HepG2 (cell line): ENCODE results near the gene KIF26B. TPM values are rescaled to one million over a fixed set of nuclear protein-coding genes. Genes with fewer than 3 reads are reported as not detected.

ENCODE experiments used
- CBX2 ChIP-seq, 2 experiments: fragments of 200-600 bp in 1 of 2; sonication (generic); formaldehyde crosslinking in 1 of 2; IDR thresholded peaks; 2 replicates each; pipeline versions ENCODE4 v1.7.0 to v1.8.1; 2018 to 2022; ENCODE audit warnings: low read depth in 2 of 2, low read length in 1 of 2, mild to moderate bottlenecking in 1 of 2, missing genetic modification reagents in 1 of 2
- NR2F2 ChIP-seq: IDR thresholded peaks from 2 replicates; pipeline ENCODE4 v1.6.1; 2012; ENCODE audit warnings: low read depth, inconsistent platforms, borderline replicate concordance
- REL ChIP-seq: sonication (generic); formaldehyde crosslinking; conservative IDR thresholded peaks from 2 replicates; pipeline ENCODE4 v1.8.0; 2022; ENCODE audit warnings: mild to moderate bottlenecking, missing genetic modification reagents, moderate library complexity
- ZNF251 ChIP-seq: sonication (generic); formaldehyde crosslinking; IDR thresholded peaks from 2 replicates; pipeline ENCODE4 v1.9.0; 2021; ENCODE audit warnings: mild to moderate bottlenecking, missing genetic modification reagents
- ZNF790 ChIP-seq: sonication (generic); formaldehyde crosslinking; IDR thresholded peaks from 2 replicates; pipeline ENCODE4 v1.8.0; 2022; ENCODE audit warnings: missing genetic modification reagents, mild to moderate bottlenecking, borderline replicate concordance
- polyA plus RNA-seq, 8 experiments: library from polyadenylated mRNA; depleted of rRNA in 3 of 8; stranded (reverse) in 7 of 8; unstranded in 1 of 8; fragments of >200 nt; fragmentation: Illumina TruSeq in 4 of 8; extraction: Trizol in 4 of 8; gene quantifications; 2 replicates each; pipeline versions ENCODE4 v1.2.1 to v1.2.3, GENCODE V29; 2011 to 2016; ENCODE audit warnings: low read depth in 4 of 8, missing spikeins in 1 of 8, mixed read lengths in 1 of 8; ENCODE audit not compliant: insufficient read depth in 1 of 8
- total RNA-seq, 5 experiments: library from RNA; depleted of rRNA; stranded (reverse); fragments of >200 nt; fragmentation: Illumina TruSeq; extraction: Trizol; gene quantifications; 2 replicates each; pipeline ENCODE4 v1.2.3, GENCODE V29; 2016; ENCODE audit warnings: low read depth in 1 of 5
- TF ChIP-seq, protein P1 (sequence below): sonication (generic); formaldehyde crosslinking; IDR thresholded peaks from 2 replicates; pipeline ENCODE4 v1.4.0; 2020; ENCODE audit warnings: missing genetic modification reagents
- TF ChIP-seq, protein P2 (sequence below): sonication (generic); formaldehyde crosslinking; IDR thresholded peaks from 2 replicates; pipeline ENCODE4 v1.5.1; 2020; ENCODE audit warnings: mild to moderate bottlenecking, missing genetic modification reagents, borderline replicate concordance
- TF ChIP-seq, protein P3 (sequence below): sonication (generic); formaldehyde crosslinking; IDR thresholded peaks from 2 replicates; pipeline ENCODE4 v1.5.1; 2020; ENCODE audit warnings: mild to moderate bottlenecking, missing genetic modification reagents, borderline replicate concordance
- TF ChIP-seq, protein P4 (sequence below): sonication (generic); formaldehyde crosslinking; IDR thresholded peaks from 2 replicates; pipeline ENCODE4 v1.5.0; 2020; ENCODE audit warnings: missing genetic modification reagents
- TF ChIP-seq, protein P5 (sequence below): sonication (generic); formaldehyde crosslinking; IDR thresholded peaks from 2 replicates; pipeline ENCODE4 v1.8.1; 2023; ENCODE audit warnings: mild to moderate bottlenecking, missing genetic modification reagents, borderline replicate concordance
- TF ChIP-seq, protein P6 (sequence below): sonication (generic); formaldehyde crosslinking; IDR thresholded peaks from 2 replicates; pipeline ENCODE4 v1.4.0; 2020; ENCODE audit warnings: mild to moderate bottlenecking, low read depth, missing genetic modification reagents

KIF26B gene
- total and polyA plus RNA-seq, 2 of the 13 experiments (the other 11 are each of a cell fraction or from before 2014, with no cell fraction given), result 0.08 to 0.09 TPM

DNA sequence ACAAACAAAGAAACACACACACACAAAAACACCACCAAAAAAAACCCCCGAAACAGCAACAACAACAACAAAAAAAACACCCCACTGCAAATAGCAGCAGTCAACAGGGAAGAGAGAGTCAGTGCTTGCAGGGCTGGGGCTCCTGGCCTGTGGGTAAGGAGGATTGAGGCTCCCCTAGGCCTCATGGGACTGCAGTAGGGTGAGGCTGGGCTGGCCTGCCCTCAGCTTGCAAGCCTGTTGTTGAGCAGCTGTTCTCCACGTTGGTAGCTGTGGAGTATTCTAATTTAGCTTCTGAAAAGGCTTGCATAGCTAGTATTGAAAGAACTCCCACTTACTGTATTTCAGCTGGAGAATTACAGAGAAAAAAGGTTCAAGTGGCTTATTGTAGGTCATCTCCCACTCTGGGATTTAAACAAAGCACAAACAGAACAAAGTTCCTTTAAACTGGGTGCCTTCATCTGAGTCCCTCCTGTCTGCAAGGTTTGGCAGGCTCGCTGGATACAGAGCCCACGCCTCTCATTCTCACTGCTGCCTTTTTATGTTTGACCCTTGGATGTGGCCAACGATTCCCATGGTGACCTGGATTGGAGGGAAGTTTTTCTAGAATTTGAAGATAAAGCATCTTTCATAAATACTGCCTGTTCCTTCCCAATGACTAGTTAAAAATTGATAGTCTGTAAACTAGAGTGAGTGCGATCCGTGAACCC lies 247.2 kb downstream of the KIF26B start (continued):
- TF ChIP-seq, protein P1, sequence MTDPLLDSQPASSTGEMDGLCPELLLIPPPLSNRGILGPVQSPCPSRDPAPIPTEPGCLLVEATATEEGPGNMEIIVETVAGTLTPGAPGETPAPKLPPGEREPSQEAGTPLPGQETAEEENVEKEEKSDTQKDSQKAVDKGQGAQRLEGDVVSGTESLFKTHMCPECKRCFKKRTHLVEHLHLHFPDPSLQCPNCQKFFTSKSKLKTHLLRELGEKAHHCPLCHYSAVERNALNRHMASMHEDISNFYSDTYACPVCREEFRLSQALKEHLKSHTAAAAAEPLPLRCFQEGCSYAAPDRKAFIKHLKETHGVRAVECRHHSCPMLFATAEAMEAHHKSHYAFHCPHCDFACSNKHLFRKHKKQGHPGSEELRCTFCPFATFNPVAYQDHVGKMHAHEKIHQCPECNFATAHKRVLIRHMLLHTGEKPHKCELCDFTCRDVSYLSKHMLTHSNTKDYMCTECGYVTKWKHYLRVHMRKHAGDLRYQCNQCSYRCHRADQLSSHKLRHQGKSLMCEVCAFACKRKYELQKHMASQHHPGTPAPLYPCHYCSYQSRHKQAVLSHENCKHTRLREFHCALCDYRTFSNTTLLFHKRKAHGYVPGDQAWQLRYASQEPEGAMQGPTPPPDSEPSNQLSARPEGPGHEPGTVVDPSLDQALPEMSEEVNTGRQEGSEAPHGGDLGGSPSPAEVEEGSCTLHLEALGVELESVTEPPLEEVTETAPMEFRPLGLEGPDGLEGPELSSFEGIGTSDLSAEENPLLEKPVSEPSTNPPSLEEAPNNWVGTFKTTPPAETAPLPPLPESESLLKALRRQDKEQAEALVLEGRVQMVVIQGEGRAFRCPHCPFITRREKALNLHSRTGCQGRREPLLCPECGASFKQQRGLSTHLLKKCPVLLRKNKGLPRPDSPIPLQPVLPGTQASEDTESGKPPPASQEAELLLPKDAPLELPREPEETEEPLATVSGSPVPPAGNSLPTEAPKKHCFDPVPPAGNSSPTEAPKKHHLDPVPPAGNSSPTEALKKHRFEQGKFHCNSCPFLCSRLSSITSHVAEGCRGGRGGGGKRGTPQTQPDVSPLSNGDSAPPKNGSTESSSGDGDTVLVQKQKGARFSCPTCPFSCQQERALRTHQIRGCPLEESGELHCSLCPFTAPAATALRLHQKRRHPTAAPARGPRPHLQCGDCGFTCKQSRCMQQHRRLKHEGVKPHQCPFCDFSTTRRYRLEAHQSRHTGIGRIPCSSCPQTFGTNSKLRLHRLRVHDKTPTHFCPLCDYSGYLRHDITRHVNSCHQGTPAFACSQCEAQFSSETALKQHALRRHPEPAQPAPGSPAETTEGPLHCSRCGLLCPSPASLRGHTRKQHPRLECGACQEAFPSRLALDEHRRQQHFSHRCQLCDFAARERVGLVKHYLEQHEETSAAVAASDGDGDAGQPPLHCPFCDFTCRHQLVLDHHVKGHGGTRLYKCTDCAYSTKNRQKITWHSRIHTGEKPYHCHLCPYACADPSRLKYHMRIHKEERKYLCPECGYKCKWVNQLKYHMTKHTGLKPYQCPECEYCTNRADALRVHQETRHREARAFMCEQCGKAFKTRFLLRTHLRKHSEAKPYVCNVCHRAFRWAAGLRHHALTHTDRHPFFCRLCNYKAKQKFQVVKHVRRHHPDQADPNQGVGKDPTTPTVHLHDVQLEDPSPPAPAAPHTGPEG (CRISPR knock-in tag), result no peak
- TF ChIP-seq CBX2 (IDR thresholded peaks at IDR 0.05; ENCODE audit: low read depth, low read length) (no peak), CBX2 (CRISPR knock-in tag; IDR thresholded peaks at IDR 0.05; ENCODE audit: low read depth) (no peak), REL (CRISPR knock-in tag) (no peak), ZNF790 (CRISPR knock-in tag) (no peak), ZNF251 (CRISPR knock-in tag) (no peak), NR2F2 (peak; percentile 59; the same call in 1 of the 2 replicates)
- TF ChIP-seq, protein P2, sequence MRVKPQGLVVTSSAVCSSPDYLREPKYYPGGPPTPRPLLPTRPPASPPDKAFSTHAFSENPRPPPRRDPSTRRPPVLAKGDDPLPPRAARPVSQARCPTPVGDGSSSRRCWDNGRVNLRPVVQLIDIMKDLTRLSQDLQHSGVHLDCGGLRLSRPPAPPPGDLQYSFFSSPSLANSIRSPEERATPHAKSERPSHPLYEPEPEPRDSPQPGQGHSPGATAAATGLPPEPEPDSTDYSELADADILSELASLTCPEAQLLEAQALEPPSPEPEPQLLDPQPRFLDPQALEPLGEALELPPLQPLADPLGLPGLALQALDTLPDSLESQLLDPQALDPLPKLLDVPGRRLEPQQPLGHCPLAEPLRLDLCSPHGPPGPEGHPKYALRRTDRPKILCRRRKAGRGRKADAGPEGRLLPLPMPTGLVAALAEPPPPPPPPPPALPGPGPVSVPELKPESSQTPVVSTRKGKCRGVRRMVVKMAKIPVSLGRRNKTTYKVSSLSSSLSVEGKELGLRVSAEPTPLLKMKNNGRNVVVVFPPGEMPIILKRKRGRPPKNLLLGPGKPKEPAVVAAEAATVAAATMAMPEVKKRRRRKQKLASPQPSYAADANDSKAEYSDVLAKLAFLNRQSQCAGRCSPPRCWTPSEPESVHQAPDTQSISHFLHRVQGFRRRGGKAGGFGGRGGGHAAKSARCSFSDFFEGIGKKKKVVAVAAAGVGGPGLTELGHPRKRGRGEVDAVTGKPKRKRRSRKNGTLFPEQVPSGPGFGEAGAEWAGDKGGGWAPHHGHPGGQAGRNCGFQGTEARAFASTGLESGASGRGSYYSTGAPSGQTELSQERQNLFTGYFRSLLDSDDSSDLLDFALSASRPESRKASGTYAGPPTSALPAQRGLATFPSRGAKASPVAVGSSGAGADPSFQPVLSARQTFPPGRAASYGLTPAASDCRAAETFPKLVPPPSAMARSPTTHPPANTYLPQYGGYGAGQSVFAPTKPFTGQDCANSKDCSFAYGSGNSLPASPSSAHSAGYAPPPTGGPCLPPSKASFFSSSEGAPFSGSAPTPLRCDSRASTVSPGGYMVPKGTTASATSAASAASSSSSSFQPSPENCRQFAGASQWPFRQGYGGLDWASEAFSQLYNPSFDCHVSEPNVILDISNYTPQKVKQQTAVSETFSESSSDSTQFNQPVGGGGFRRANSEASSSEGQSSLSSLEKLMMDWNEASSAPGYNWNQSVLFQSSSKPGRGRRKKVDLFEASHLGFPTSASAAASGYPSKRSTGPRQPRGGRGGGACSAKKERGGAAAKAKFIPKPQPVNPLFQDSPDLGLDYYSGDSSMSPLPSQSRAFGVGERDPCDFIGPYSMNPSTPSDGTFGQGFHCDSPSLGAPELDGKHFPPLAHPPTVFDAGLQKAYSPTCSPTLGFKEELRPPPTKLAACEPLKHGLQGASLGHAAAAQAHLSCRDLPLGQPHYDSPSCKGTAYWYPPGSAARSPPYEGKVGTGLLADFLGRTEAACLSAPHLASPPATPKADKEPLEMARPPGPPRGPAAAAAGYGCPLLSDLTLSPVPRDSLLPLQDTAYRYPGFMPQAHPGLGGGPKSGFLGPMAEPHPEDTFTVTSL (CRISPR knock-in tag), result 0 out of 2 replicates have a peak, but pooled peaks have one; percentile 42
- TF ChIP-seq, protein P3, sequence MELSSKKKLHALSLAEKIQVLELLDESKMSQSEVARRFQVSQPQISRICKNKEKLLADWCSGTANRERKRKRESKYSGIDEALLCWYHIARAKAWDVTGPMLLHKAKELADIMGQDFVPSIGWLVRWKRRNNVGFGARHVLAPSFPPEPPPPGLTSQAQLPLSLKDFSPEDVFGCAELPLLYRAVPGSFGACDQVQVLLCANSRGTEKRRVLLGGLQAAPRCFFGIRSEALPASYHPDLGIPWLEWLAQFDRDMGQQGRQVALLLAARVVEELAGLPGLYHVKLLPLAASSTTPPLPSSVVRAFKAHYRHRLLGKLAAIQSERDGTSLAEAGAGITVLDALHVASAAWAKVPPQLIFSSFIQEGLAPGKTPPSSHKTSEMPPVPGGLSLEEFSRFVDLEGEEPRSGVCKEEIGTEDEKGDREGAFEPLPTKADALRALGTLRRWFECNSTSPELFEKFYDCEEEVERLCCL, result no peak
- TF ChIP-seq, protein P4, sequence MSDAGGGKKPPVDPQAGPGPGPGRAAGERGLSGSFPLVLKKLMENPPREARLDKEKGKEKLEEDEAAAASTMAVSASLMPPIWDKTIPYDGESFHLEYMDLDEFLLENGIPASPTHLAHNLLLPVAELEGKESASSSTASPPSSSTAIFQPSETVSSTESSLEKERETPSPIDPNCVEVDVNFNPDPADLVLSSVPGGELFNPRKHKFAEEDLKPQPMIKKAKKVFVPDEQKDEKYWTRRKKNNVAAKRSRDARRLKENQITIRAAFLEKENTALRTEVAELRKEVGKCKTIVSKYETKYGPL (CRISPR knock-in tag), result no peak
- TF ChIP-seq, protein P5, sequence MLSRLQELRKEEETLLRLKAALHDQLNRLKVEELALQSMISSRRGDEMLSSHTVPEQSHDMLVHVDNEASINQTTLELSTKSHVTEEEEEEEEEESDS, result no peak
- TF ChIP-seq, protein P6, sequence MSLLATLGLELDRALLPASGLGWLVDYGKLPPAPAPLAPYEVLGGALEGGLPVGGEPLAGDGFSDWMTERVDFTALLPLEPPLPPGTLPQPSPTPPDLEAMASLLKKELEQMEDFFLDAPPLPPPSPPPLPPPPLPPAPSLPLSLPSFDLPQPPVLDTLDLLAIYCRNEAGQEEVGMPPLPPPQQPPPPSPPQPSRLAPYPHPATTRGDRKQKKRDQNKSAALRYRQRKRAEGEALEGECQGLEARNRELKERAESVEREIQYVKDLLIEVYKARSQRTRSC (CRISPR knock-in tag), result no peak
